HEK293 (cell line): ENCODE results near the gene EID2.

Source experiments
- GLI2 ChIP-seq: fragments of 450-650 bp; formaldehyde crosslinking; IDR thresholded peaks from 2 replicates; pipeline ENCODE4; 2017; ENCODE audit warnings: missing biosample characterization, missing genetic modification characterization, low read depth, borderline replicate concordance
- HOXA7 ChIP-seq: sonication (generic); formaldehyde crosslinking; IDR thresholded peaks from 2 replicates; pipeline ENCODE4 v1.8.1; 2022; ENCODE audit warnings: missing genetic modification reagents, borderline replicate concordance
- KLF10 ChIP-seq: fragments of 450-650 bp; IDR thresholded peaks from 2 replicates; pipeline ENCODE4 v1.5.1; 2018; ENCODE audit warnings: missing biosample characterization, mild to moderate bottlenecking, missing genetic modification characterization
- KLF7 ChIP-seq: fragments of 450-650 bp; formaldehyde crosslinking; IDR thresholded peaks from 2 replicates; pipeline ENCODE4 v1.5.1; 2016; ENCODE audit warnings: missing biosample characterization, missing genetic modification characterization, borderline replicate concordance
- RBAK ChIP-seq: fragments of 450-650 bp; formaldehyde crosslinking; IDR thresholded peaks from 2 replicates; pipeline ENCODE4 v1.5.1; 2016; ENCODE audit warnings: missing biosample characterization, missing genetic modification characterization
- SETDB1 ChIP-seq: IDR thresholded peaks from one replicate; pipeline ENCODE4 v1.6.1; 2017; ENCODE audit warnings: mild to moderate bottlenecking, low read length, moderate library complexity, mixed read lengths; ENCODE audit not compliant: insufficient read length
- ZBTB48 ChIP-seq: fragments of 450-650 bp; formaldehyde crosslinking; IDR thresholded peaks from 2 replicates; pipeline ENCODE4 v1.5.1; 2016; ENCODE audit warnings: missing biosample characterization, missing genetic modification characterization
- ZBTB8A ChIP-seq: fragments of 450-650 bp; formaldehyde crosslinking; IDR thresholded peaks from 2 replicates; pipeline ENCODE4 v1.5.1; 2016; ENCODE audit warnings: missing biosample characterization, missing genetic modification characterization
- ZFHX2 ChIP-seq: fragments of 450-650 bp; formaldehyde crosslinking; conservative IDR thresholded peaks from 2 replicates; pipeline ENCODE4 v1.5.1; 2016; ENCODE audit warnings: missing biosample characterization, missing genetic modification characterization
- ZFP37 ChIP-seq: fragments of 450-650 bp; formaldehyde crosslinking; IDR thresholded peaks from 2 replicates; pipeline ENCODE4 v1.5.1; 2016; ENCODE audit warnings: missing biosample characterization, missing genetic modification characterization
- ZNF10 ChIP-seq: fragments of 450-650 bp; formaldehyde crosslinking; IDR thresholded peaks from 2 replicates; pipeline ENCODE4 v1.5.1; 2017; ENCODE audit warnings: missing biosample characterization, missing genetic modification characterization
- ZNF184 ChIP-seq: fragments of 450-650 bp; IDR thresholded peaks from 2 replicates; pipeline ENCODE4 v1.5.1; 2018; ENCODE audit warnings: missing biosample characterization, mild to moderate bottlenecking, missing genetic modification characterization
- ZNF585B ChIP-seq: fragments of 450-650 bp; formaldehyde crosslinking; IDR thresholded peaks from 2 replicates; pipeline ENCODE4 v1.5.1; 2016; ENCODE audit warnings: missing biosample characterization, missing genetic modification characterization
- ZNF610 ChIP-seq: fragments of 450-650 bp; formaldehyde crosslinking; IDR thresholded peaks from 2 replicates; pipeline ENCODE4 v1.5.1; 2016; ENCODE audit warnings: missing biosample characterization, missing genetic modification characterization, borderline replicate concordance
- ZNF660 ChIP-seq: fragments of 450-650 bp; IDR thresholded peaks from 2 replicates; pipeline ENCODE4 v1.5.1; 2018; ENCODE audit warnings: missing biosample characterization, mild to moderate bottlenecking, missing genetic modification characterization
- ZXDB ChIP-seq: fragments of 450-650 bp; formaldehyde crosslinking; IDR thresholded peaks from 2 replicates; pipeline ENCODE4 v1.5.1; 2016; ENCODE audit warnings: missing biosample characterization, missing genetic modification characterization
- TF ChIP-seq, protein P1 (sequence below): fragments of 450-650 bp; formaldehyde crosslinking; IDR thresholded peaks from 2 replicates; pipeline ENCODE4 v1.5.1; 2016; ENCODE audit warnings: missing biosample characterization, missing genetic modification characterization, borderline replicate concordance
- TF ChIP-seq, protein P2 (sequence below): fragments of 450-650 bp; formaldehyde crosslinking; IDR thresholded peaks from 2 replicates; pipeline ENCODE4 v1.5.1; 2017; ENCODE audit warnings: missing biosample characterization, mild to moderate bottlenecking, missing genetic modification characterization, moderate library complexity
- TF ChIP-seq, protein P3 (sequence below): fragments of 450-650 bp; formaldehyde crosslinking; IDR thresholded peaks from 2 replicates; pipeline ENCODE4 v1.5.1; 2016; ENCODE audit warnings: missing biosample characterization, missing genetic modification characterization
- TF ChIP-seq, protein P4 (sequence below): fragments of 450-650 bp; formaldehyde crosslinking; IDR thresholded peaks from 2 replicates; pipeline ENCODE4 v1.5.1; 2016; ENCODE audit warnings: missing biosample characterization, missing genetic modification characterization
- TF ChIP-seq, protein P5 (sequence below): fragments of 450-650 bp; formaldehyde crosslinking; IDR thresholded peaks from 2 replicates; pipeline ENCODE4 v1.5.1; 2016; ENCODE audit warnings: missing biosample characterization, missing genetic modification characterization
- TF ChIP-seq, protein P6 (sequence below): fragments of 450-650 bp; formaldehyde crosslinking; IDR thresholded peaks from 2 replicates; pipeline ENCODE4 v1.5.1; 2017; ENCODE audit warnings: missing biosample characterization, missing genetic modification characterization

Gene EID2

DNA sequence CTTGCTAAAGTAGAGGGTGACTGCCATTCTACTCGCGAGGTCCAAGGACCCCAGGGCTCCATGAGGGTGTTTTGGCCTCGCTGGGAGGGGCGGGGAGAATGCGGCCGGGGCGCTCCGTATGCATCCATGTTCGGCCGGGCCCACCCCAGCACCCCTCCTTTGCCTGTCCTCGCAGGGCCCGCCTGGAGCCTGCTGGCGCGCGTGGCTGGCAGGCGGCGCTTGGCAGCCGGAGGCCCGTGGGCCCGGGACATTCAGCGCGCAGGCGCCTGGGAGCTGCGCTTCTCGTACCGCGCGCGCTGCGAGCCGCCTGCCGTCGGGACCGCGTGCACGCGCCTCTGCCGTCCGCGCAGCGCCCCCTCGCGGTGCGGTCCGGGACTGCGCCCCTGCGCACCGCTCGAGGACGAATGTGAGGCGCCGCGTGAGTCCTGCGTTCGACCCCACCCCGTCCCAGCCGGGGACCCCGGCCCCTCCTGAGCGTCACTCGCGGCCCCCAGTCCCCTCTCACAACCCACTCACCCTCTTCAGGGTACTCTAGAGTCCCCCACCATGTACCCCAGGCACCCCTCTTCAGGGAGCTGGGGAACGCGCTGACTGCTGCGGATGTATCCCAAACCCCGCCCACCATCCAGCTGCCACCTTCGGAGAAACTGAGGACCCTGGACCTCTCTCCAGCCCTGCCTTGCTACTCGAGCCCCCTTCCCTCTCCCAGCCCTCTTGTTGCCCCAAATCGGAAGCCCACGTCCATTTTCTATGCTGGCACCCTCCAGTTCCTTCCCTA lies 37.1 kb downstream of the EID2 start (continued):
- peak; percentile 54; the same call in 1 of the 2 replicates for TF ChIP-seq ZBTB8A
- no peak for TF ChIP-seq ZNF10
- peak; percentile 98 for TF ChIP-seq ZNF660 (tag by site-specific recombination)
- TF ChIP-seq, protein P1, sequence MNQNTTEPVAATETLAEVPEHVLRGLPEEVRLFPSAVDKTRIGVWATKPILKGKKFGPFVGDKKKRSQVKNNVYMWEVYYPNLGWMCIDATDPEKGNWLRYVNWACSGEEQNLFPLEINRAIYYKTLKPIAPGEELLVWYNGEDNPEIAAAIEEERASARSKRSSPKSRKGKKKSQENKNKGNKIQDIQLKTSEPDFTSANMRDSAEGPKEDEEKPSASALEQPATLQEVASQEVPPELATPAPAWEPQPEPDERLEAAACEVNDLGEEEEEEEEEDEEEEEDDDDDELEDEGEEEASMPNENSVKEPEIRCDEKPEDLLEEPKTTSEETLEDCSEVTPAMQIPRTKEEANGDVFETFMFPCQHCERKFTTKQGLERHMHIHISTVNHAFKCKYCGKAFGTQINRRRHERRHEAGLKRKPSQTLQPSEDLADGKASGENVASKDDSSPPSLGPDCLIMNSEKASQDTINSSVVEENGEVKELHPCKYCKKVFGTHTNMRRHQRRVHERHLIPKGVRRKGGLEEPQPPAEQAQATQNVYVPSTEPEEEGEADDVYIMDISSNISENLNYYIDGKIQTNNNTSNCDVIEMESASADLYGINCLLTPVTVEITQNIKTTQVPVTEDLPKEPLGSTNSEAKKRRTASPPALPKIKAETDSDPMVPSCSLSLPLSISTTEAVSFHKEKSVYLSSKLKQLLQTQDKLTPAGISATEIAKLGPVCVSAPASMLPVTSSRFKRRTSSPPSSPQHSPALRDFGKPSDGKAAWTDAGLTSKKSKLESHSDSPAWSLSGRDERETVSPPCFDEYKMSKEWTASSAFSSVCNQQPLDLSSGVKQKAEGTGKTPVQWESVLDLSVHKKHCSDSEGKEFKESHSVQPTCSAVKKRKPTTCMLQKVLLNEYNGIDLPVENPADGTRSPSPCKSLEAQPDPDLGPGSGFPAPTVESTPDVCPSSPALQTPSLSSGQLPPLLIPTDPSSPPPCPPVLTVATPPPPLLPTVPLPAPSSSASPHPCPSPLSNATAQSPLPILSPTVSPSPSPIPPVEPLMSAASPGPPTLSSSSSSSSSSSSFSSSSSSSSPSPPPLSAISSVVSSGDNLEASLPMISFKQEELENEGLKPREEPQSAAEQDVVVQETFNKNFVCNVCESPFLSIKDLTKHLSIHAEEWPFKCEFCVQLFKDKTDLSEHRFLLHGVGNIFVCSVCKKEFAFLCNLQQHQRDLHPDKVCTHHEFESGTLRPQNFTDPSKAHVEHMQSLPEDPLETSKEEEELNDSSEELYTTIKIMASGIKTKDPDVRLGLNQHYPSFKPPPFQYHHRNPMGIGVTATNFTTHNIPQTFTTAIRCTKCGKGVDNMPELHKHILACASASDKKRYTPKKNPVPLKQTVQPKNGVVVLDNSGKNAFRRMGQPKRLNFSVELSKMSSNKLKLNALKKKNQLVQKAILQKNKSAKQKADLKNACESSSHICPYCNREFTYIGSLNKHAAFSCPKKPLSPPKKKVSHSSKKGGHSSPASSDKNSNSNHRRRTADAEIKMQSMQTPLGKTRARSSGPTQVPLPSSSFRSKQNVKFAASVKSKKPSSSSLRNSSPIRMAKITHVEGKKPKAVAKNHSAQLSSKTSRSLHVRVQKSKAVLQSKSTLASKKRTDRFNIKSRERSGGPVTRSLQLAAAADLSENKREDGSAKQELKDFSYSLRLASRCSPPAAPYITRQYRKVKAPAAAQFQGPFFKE (tag by site-specific recombination) = no peak
- TF ChIP-seq ZFP37 (tag by site-specific recombination) = 0 out of 2 replicates have a peak, but pooled peaks have one; percentile 24
- TF ChIP-seq ZNF610 (tag by site-specific recombination) = peak; percentile 84; the same call in 1 of the 2 replicates
- TF ChIP-seq ZBTB48 (tag by site-specific recombination) = 0 out of 2 replicates have a peak, but pooled peaks have one; percentile 20
- TF ChIP-seq ZNF585B (tag by site-specific recombination) = 0 out of 2 replicates have a peak, but pooled peaks have one; percentile 1
- TF ChIP-seq KLF10 (tag by site-specific recombination) = peak; percentile 58; the same call in 1 of the 2 replicates
- peak; percentile 66; the same call in 1 of the 2 replicates for TF ChIP-seq ZNF184 (tag by site-specific recombination)
- TF ChIP-seq ZFHX2 (tag by site-specific recombination) = peak; percentile 7; the same call in 1 of the 2 replicates
- TF ChIP-seq, protein P2, sequence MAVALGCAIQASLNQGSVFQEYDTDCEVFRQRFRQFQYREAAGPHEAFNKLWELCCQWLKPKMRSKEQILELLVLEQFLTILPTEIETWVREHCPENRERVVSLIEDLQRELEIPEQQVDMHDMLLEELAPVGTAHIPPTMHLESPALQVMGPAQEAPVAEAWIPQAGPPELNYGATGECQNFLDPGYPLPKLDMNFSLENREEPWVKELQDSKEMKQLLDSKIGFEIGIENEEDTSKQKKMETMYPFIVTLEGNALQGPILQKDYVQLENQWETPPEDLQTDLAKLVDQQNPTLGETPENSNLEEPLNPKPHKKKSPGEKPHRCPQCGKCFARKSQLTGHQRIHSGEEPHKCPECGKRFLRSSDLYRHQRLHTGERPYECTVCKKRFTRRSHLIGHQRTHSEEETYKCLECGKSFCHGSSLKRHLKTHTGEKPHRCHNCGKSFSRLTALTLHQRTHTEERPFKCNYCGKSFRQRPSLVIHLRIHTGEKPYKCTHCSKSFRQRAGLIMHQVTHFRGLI (tag by site-specific recombination) = no peak
- TF ChIP-seq, protein P3, sequence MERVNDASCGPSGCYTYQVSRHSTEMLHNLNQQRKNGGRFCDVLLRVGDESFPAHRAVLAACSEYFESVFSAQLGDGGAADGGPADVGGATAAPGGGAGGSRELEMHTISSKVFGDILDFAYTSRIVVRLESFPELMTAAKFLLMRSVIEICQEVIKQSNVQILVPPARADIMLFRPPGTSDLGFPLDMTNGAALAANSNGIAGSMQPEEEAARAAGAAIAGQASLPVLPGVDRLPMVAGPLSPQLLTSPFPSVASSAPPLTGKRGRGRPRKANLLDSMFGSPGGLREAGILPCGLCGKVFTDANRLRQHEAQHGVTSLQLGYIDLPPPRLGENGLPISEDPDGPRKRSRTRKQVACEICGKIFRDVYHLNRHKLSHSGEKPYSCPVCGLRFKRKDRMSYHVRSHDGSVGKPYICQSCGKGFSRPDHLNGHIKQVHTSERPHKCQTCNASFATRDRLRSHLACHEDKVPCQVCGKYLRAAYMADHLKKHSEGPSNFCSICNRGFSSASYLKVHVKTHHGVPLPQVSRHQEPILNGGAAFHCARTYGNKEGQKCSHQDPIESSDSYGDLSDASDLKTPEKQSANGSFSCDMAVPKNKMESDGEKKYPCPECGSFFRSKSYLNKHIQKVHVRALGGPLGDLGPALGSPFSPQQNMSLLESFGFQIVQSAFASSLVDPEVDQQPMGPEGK (tag by site-specific recombination) = peak; percentile 38; the same call in 1 of the 2 replicates
- peak; percentile 77; the same call in 1 of the 2 replicates for TF ChIP-seq ZXDB (tag by site-specific recombination)
- TF ChIP-seq, protein P4, sequence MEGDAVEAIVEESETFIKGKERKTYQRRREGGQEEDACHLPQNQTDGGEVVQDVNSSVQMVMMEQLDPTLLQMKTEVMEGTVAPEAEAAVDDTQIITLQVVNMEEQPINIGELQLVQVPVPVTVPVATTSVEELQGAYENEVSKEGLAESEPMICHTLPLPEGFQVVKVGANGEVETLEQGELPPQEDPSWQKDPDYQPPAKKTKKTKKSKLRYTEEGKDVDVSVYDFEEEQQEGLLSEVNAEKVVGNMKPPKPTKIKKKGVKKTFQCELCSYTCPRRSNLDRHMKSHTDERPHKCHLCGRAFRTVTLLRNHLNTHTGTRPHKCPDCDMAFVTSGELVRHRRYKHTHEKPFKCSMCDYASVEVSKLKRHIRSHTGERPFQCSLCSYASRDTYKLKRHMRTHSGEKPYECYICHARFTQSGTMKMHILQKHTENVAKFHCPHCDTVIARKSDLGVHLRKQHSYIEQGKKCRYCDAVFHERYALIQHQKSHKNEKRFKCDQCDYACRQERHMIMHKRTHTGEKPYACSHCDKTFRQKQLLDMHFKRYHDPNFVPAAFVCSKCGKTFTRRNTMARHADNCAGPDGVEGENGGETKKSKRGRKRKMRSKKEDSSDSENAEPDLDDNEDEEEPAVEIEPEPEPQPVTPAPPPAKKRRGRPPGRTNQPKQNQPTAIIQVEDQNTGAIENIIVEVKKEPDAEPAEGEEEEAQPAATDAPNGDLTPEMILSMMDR (tag by site-specific recombination) = peak; percentile 71
- TF ChIP-seq, protein P5, sequence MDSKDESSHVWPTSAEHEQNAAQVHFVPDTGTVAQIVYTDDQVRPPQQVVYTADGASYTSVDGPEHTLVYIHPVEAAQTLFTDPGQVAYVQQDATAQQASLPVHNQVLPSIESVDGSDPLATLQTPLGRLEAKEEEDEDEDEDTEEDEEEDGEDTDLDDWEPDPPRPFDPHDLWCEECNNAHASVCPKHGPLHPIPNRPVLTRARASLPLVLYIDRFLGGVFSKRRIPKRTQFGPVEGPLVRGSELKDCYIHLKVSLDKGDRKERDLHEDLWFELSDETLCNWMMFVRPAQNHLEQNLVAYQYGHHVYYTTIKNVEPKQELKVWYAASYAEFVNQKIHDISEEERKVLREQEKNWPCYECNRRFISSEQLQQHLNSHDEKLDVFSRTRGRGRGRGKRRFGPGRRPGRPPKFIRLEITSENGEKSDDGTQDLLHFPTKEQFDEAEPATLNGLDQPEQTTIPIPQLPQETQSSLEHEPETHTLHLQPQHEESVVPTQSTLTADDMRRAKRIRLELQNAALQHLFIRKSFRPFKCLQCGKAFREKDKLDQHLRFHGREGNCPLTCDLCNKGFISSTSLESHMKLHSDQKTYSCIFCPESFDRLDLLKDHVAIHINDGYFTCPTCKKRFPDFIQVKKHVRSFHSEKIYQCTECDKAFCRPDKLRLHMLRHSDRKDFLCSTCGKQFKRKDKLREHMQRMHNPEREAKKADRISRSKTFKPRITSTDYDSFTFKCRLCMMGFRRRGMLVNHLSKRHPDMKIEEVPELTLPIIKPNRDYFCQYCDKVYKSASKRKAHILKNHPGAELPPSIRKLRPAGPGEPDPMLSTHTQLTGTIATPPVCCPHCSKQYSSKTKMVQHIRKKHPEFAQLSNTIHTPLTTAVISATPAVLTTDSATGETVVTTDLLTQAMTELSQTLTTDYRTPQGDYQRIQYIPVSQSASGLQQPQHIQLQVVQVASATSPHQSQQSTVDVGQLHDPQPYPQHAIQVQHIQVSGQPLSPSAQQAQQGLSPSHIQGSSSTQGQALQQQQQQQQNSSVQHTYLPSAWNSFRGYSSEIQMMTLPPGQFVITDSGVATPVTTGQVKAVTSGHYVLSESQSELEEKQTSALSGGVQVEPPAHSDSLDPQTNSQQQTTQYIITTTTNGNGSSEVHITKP (tag by site-specific recombination) = peak; percentile 38; the same call in 1 of the 2 replicates
- TF ChIP-seq KLF7 = peak; percentile 39; the same call in 1 of the 2 replicates
- TF ChIP-seq GLI2 (tag by site-specific recombination) = no peak
- TF ChIP-seq SETDB1 = peak; percentile 75
- TF ChIP-seq RBAK = peak; percentile 35; the same call in 1 of the 2 replicates
- TF ChIP-seq HOXA7 (CRISPR knock-in tag) = peak; percentile 85; the same call in 1 of the 2 replicates
- TF ChIP-seq, protein P6, sequence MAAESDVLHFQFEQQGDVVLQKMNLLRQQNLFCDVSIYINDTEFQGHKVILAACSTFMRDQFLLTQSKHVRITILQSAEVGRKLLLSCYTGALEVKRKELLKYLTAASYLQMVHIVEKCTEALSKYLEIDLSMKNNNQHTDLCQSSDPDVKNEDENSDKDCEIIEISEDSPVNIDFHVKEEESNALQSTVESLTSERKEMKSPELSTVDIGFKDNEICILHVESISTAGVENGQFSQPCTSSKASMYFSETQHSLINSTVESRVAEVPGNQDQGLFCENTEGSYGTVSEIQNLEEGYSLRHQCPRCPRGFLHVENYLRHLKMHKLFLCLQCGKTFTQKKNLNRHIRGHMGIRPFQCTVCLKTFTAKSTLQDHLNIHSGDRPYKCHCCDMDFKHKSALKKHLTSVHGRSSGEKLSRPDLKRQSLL (tag by site-specific recombination) = peak; percentile 70
